GM18868 (cell line): ENCODE results near the gene POLD3.

Source experiments
- ATAC-seq: cut with Tn5 transposase; IDR thresholded peaks from one replicate; pipeline ENCODE4 v1.9.1; 2021; ENCODE audit warnings: mild to moderate bottlenecking, moderate library complexity; ENCODE audit not compliant: unreplicated experiment

Gene POLD3

GRCh38 chr11:74684661-74685060 is 92.3 kb downstream of the POLD3 start:
- ATAC-seq = no peak

GRCh38 chr11:74685338-74685737 is 93.0 kb downstream of the POLD3 start:
- no peak for ATAC-seq

GRCh38 chr11:74685905-74686304 is 93.5 kb downstream of the POLD3 start:
- no peak for ATAC-seq

GRCh38 chr11:74686792-74687191 is 94.4 kb downstream of the POLD3 start:
- ATAC-seq = no peak

- no peak for ATAC-seq
Observed at GRCh38 chr11:74687237-74688023, 95.0 kb downstream of the POLD3 start.

- no peak for ATAC-seq
Observed at GRCh38 chr11:74689666-74690065, 97.3 kb downstream of the POLD3 start.

- ATAC-seq = no peak
Observed at GRCh38 chr11:74691755-74692154, 99.4 kb downstream of the POLD3 start.
